DMS153 (cell line): Measurements from ENCODE around the gene ARID2.

Source experiments
- DNase-seq: peaks from one replicate; lab custom pipeline; 2025; lab: John Stamatoyannopoulos, UW

ARID2 gene

DNA sequence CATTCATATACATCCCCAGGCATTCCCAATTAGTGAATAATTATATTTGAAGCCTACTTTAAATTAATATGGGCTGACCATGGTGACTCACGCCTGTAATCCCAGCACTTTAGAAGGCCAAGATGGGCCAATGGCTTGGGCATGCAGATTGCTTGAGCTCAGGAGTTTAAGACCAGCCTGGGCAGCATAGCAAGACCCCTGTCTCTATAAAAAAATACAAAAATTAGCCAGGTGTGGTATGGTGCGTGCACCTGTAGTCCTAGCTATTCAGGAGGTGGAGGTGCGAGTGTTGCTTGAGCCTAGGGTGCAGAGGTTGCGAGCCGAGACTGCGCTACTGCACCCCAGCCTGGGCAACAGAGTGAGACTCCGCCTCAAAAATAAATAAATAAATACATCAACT lies 7.6 kb upstream of the ARID2 start:
- no peak for DNase-seq

- no peak for DNase-seq
These were observed 3.6 kb upstream of the ARID2 start for GRCh38 chr12:45725631-45726602.

- DNase-seq = no peak
These were observed 2.8 kb upstream of the ARID2 start for GRCh38 chr12:45726603-45727300.

DNA sequence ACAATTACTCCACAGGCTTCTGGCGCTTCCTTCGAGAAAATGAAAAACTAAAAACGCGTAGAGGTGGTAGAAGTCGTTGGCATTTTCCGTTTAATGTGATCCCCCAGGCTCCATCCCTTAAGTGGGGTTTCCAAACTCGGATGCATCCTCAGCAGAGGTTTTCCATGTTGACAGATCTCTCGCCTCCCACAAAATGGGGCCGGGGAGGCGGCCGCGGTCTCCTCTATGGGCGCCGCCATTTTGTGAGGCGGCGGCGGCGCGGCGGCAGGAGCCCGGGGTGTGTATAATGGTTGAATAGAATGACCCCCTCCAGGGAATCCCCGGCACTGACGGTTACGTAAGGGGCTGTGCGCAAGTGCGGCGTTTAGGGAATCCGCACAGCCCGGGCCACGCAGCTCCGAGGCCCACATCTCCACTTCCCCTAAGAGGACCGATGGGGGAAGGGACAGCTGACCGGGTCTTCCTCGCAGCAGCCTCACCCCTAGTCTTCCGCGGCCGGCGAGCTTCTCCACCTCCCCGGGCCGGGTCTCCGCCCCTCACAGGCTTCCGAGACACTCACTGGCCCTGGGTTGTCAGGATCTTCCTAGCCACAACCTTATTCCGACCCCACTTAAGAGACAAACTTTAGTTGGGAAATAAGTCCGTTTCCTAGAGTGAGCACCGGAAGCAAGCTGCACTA lies 2.1 kb upstream of the ARID2 start:
- peak; percentile 96 for DNase-seq

- DNase-seq = no peak
These were observed 1.4 kb upstream of the ARID2 start for GRCh38 chr12:45727980-45728629.

GRCh38 chr12:45728630-45729232 lies 775 bp upstream of the ARID2 start:
- peak; percentile 97 for DNase-seq

- no peak for DNase-seq
These were observed 510 bp downstream of the ARID2 start for GRCh38 chr12:45730084-45730347.

GRCh38 chr12:45730348-45731189 lies 1.1 kb downstream of the ARID2 start:
- DNase-seq = peak; percentile 37

GRCh38 chr12:45731190-45731775 lies 1.8 kb downstream of the ARID2 start:
- DNase-seq = no peak

GRCh38 chr12:45732250-45732649 lies 2.7 kb downstream of the ARID2 start:
- DNase-seq = no peak

GRCh38 chr12:45732936-45733335 lies 3.4 kb downstream of the ARID2 start:
- no peak for DNase-seq

GRCh38 chr12:45737638-45738037 lies 8.1 kb downstream of the ARID2 start:
- DNase-seq = no peak

- no peak for DNase-seq
These were observed 13.1 kb downstream of the ARID2 start for GRCh38 chr12:45742590-45742989.

GRCh38 chr12:45743247-45743646 lies 13.7 kb downstream of the ARID2 start:
- DNase-seq = no peak

DNA sequence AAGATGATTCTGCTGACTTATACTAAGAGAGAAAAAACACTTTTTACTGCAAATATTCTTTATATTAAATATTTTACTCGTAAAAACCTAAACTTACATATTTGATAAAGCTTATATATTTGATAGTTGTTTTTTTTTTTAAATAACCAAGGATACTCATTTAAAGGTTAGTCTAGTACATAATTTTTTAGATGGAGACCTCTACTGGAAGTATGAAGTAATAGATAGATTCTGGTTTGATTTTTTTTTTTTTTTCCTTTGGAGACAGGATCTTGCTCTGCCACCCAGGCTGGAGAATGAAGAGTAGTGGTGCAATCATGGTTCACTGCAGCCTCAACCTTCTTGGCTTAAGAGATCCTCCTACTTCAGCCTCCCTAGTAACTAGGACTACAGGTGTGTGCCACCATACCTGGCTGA lies 16.4 kb downstream of the ARID2 start:
- DNase-seq = no peak

GRCh38 chr12:45756666-45757065 lies 27.2 kb downstream of the ARID2 start:
- DNase-seq = no peak

DNA sequence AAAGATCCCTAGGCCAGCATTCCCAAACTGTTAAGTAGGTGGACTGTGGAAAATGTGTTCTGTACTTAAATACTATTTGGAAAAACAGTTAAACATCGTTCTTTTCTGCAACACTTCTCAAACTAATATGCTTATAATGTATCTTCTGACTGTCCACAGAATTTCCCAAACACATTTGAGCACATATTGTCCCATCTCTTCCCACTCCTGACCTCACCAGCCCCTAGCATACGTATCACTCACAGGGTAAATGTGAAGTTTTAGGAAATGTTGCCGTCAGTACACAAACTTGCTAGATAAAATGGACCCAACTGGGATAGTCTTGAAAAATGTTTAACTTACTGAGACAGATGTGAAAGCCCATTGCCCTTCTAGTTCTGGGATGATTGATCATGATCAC lies 27.7 kb downstream of the ARID2 start:
- DNase-seq = no peak

GRCh38 chr12:45760333-45760732 lies 30.8 kb downstream of the ARID2 start:
- DNase-seq = no peak

GRCh38 chr12:45762185-45763110 lies 32.9 kb downstream of the ARID2 start:
- DNase-seq = peak; percentile 6
